HuH-7 (cell line): ENCODE results near the gene RTN4RL2.

ENCODE experiments used
- DNase-seq: peaks from one replicate; pipeline ENCODE4 v3.0.0; 2011; ENCODE audit warnings: low spot score

The RTN4RL2 gene

GRCh38 chr11:57462597-57462996 is 2.3 kb downstream of the RTN4RL2 start:
- DNase-seq, result peak; percentile 73

GRCh38 chr11:57463671-57464538 is 3.6 kb downstream of the RTN4RL2 start:
- DNase-seq, result no peak

DNA sequence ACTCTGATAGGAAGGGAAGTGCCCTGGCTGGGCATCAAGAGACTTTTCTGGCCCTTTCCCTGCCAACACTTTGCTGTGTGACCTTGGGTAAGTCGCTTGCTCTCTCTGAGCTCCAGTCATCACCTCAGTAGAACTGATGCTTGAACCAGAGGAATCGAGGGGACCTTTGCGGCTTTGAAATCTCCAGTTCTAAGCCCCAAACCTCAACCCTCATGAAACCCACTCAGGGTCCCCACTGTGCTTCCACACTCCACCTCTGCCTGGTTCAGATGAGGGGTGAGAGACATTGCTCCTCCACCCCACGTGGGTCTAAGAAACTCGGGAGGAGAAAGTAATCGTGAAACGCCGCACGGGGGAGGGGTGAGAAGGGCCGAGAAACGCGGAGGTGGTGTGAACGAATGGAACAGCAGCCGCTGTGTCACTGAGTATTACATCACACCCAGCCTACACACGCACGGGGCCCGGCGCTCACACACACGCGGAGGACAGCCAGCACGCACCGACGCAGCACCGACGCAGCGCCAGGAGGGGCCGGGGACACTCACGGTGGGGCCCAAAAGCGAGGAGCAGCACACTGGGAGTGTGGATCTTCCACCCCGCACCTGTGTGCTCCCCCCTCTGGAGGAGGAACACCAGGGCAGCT is 4.3 kb downstream of the RTN4RL2 start:
- DNase-seq, result no peak

DNA sequence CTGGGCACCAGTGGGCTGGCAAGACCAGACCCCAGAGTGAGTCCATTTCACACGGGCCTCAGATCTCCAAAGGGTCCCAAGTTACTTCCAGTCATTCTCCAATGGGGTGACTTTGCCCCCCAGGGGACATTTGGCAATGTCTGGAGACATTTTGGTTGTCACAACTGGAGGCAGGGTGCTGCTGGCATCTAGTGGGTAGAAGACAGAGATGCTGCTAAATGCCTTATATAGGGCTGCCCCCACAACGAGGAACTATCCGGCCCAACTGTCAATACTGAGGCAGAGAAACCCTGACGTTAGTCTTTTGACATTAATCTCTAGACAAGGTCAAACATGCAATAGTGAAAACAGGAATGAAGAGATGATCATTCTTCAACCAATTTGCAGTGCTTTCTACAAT is 6.4 kb downstream of the RTN4RL2 start:
- no peak for DNase-seq

- DNase-seq, result no peak
Observed at GRCh38 chr11:57467508-57468157, 7.3 kb downstream of the RTN4RL2 start.

DNA sequence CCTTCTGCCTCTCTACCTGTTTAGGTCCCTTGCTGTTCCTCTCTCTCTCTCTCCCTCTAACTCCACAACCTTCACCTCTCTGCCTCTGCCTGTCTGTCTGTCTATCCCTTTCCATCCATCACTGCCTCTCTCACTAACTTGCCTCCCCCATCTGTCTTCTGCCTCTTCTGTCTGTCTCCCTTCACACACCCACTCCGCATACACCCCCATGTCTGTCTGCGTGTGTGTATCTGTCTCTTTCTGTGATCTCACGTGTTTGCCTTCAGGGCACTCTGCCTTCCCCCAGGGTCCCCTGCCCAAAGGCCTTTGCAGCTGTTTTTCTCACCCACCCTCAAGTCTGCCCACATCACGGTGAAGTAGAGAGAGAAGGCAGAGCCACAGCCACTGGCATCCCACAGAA is 7.9 kb downstream of the RTN4RL2 start:
- DNase-seq, result no peak

DNA sequence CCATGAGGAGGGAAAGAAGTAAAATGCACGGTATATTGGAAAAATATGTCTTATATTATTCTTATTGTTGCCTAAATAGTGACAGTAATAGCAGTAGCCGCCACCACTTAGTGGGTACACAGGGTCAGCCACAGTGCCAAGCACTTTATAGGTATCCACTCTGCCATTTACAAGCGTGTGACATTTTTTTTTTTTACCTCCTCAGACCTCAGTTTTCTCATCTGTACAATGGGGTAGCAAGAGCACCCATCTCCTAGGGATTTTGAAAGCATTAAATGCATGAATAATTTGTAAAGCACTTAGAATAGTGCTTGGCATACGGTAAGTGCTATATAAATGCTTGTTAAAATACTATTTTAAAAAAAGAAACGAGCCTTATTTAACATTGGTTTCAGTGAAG is 8.9 kb downstream of the RTN4RL2 start:
- DNase-seq, result no peak

GRCh38 chr11:57471496-57471895 is 11.2 kb downstream of the RTN4RL2 start:
- DNase-seq, result no peak

- DNase-seq, result no peak
Observed at GRCh38 chr11:57473285-57473841, 13.0 kb downstream of the RTN4RL2 start.

DNA sequence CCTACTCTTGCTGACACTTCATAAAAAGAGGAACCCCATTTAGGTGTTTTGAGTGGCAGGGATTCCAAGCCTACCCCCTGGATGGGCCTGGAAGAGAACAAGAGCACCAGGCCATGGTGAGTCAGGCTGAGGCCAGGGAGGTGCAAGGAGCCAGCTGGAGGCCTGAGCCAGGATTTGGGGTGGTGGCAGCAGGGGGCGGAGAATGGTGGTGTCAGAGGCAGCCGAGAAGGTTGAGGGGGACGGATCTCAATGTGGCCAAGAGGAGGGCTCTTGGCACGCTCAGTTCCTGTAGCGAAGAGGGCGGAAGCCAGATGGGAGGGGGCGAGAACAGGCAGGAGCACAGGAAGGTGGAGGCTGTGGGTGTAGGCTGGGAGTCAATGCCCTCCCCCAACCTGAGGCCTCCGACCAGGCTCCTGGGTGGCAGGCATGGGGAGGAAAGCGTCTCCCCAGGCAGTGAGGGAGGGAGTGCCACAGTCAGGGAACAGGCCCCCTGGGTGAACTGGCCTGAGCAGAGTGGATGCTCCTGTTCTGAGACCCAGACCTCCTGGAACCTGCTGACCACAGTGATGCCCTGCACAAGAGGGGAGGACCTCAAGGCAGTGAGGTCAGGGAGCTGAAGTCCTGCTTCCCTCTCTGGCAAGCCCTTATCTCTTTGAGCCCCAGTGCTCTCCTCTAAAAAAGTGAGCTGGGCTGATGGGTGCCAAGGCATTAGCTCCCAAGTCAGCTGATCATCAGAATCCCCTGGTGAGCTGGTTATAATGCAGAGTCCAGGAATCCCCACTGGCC is 13.9 kb downstream of the RTN4RL2 start:
- no peak for DNase-seq

GRCh38 chr11:57474803-57475115 is 14.4 kb downstream of the RTN4RL2 start:
- peak; percentile 72 for DNase-seq

GRCh38 chr11:57475191-57475590 is 14.9 kb downstream of the RTN4RL2 start:
- no peak for DNase-seq

GRCh38 chr11:57475671-57476046 is 15.3 kb downstream of the RTN4RL2 start:
- DNase-seq, result no peak

DNA sequence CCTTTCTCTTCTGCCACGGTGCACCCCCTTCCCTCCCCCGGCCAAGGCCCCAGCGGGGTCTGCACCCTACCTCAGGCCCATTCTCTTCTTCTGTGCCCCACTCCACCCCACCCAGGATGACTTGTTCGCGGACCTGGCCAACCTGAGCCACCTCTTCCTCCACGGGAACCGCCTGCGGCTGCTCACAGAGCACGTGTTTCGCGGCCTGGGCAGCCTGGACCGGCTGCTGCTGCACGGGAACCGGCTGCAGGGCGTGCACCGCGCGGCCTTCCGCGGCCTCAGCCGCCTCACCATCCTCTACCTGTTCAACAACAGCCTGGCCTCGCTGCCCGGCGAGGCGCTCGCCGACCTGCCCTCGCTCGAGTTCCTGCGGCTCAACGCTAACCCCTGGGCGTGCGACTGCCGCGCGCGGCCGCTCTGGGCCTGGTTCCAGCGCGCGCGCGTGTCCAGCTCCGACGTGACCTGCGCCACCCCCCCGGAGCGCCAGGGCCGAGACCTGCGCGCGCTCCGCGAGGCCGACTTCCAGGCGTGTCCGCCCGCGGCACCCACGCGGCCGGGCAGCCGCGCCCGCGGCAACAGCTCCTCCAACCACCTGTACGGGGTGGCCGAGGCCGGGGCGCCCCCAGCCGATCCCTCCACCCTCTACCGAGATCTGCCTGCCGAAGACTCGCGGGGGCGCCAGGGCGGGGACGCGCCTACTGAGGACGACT is 15.9 kb downstream of the RTN4RL2 start:
- peak; percentile 92 for DNase-seq

DNA sequence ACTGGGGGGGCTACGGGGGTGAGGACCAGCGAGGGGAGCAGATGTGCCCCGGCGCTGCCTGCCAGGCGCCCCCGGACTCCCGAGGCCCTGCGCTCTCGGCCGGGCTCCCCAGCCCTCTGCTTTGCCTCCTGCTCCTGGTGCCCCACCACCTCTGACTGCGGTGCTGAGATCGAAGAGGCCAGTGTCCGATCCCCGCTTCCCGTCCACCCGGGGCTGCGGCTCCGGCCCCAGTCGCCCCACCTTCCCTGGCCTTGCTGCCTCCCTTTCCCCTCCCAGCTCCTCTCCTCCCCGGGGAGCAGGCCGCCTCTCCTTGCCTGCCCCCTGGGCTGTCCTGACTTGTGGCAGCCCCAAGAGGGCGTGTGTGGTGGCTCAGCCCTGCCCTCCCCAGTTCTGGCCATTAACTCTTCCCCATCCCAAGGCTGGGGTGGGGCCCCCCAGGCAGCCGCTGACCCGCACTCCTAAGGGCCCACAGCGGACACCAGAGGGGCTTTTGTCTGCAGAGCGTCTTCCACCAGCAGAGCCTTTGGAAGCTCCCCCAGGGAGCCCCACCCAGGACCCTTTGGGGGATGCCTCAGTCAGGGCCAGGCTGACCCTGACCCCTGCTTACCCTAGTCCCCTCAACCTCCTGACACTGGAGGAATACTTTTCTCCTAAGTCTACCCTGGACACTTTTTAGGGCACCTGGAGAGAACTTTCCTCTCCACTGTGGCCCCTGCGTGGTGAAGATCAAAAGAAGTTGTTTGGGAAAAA is 16.6 kb downstream of the RTN4RL2 start:
- peak; percentile 100 for DNase-seq

DNA sequence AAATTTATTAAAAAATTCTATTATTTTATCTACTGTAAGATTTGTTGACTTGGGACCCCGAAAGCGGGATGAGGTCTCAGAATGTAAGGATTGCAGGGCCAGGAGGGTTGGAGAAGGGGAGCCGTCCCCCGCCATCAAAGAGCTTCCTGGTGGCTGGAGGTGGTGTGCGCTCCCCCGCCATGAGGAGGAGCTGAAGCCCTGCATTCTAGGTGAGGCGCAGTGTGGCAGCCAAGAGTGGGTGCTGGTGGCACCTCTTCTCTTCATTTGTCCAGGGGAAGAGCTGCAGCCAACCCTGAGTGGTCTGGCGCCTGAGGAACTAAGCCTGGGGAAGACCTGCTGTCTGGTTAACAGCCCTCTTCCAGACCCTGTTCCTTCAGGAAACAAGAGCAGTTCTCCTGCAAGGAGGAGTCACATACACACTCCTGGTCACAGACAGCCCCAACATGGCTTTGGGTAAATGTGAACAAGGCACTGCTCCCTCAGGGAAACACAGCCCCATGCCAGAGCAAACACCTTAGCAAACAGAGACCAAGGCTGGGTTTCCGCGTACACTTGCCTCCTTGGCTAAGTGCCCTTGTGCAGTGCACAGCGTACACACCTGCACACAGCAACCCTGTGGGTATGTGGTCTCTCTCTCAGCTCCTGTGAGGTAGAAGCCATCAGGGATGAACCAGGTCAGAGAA is 17.3 kb downstream of the RTN4RL2 start:
- no peak for DNase-seq

GRCh38 chr11:57479021-57479663 is 18.8 kb downstream of the RTN4RL2 start:
- DNase-seq, result no peak

DNA sequence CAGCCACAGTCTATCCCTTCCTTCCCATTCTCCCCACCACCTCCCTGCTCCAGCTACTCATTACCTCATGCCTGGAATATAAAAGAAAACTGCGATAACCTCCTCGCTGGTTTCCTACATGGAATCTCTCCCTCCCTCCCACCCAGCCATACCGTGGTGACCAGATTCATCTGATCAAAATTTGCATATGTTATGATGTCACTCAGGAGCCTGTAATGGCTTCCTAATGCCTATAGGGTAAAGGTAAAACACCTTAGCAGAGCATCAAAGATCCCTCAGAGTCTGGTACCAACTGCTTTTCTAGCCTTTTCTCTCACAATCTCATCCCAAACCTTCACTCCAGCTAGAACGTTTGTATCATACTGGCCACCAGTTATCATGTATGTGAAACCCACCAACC is 19.6 kb downstream of the RTN4RL2 start:
- DNase-seq, result peak; percentile 86

- peak; percentile 100 for DNase-seq
Observed at GRCh38 chr11:57480409-57481137, 20.2 kb downstream of the RTN4RL2 start.
